ENCODE data around the gene SAMMSON. TPM values are rescaled to one million over a fixed set of nuclear protein-coding genes. Genes with fewer than 3 reads are reported as not detected.

Gene SAMMSON
- total RNA-seq, 1 experiment from 2014 or later = not detected

- Histone ChIP-seq H3K27ac (ENCODE audit: low read depth, low read length, poor library complexity, severe bottlenecking) (no peak overlapping the region), H3K4me3 (ENCODE audit: low read depth, low read length, poor library complexity, severe bottlenecking) (no peak overlapping the region), H3K4me1 (ENCODE audit: insufficient read depth, low read length, poor library complexity, severe bottlenecking) (no peaks in the 10 kb centered on the region), H3K9me3 (ENCODE audit: low read depth, low read length, poor library complexity, severe bottlenecking) (no peaks in the 10 kb centered on the region), H3K36me3 (ENCODE audit: insufficient read depth, low read length, poor library complexity, severe bottlenecking) (no peaks in the 10 kb centered on the region), H3K27me3 (replicated peaks; ENCODE audit: insufficient read depth, low read depth, low read length, poor library complexity) (no peaks in the 10 kb centered on the region)
- ChIA-PET CTCF (no interaction called here), POLR2A (ENCODE audit: low non-redundant PET) (no interaction called here)
- TF ChIP-seq CTCF (conservative IDR thresholded peaks at IDR 0.05; ENCODE audit: low read depth, low read length) = no peak
- TF ChIP-seq EZH2 (IDR thresholded peaks at IDR 0.05; ENCODE audit: borderline replicate concordance, low read depth, low read length, poor library complexity, severe bottlenecking) = no peak
- no peak for DNase-seq (ENCODE audit: low spot score)
- no TSS peak for BruUV-seq (replicated peaks)
- intact Hi-C loops (cut with micrococcal nuclease; ENCODE audit: unreplicated experiment) = no loop called here
These were observed 11.7 kb upstream of the SAMMSON start for GRCh38 chr3:69987833-69988232.

DNA sequence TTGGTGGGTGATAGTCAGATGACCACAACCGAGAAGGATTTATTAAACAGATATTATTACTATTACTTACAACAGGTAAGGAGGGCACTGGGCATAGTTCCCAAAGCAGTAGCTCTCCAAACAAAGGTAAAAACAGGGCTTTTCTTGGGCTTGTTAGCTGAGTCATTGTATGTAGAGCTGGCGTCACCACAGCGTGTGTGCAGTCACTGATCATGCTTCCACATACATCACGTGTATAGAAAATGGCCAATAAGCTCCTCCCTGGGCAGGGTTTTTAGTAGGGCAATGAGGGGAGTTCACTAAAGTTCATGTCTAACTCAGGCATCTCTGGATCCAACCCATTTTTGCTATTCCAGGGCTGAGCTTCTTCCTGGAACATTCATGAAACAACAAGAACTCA lies 5.8 kb upstream of the SAMMSON start:
- no peak for TF ChIP-seq EZH2 (IDR thresholded peaks at IDR 0.05; ENCODE audit: borderline replicate concordance, low read depth, low read length, poor library complexity, severe bottlenecking)
- TF ChIP-seq CTCF (conservative IDR thresholded peaks at IDR 0.05; ENCODE audit: low read depth, low read length) = no peak
- DNase-seq (ENCODE audit: low spot score) = no peak
- intact Hi-C loops (cut with micrococcal nuclease; ENCODE audit: unreplicated experiment) = no loop called here
- ChIA-PET POLR2A (ENCODE audit: low non-redundant PET) (no interaction called here), CTCF (no interaction called here)
- H3K36me3 ChIP-seq (ENCODE audit: insufficient read depth, low read length, poor library complexity, severe bottlenecking) = no peaks in the 10 kb centered on the region
- peaks cover 11% of the 10 kb centered on the region for H3K4me1 ChIP-seq (ENCODE audit: insufficient read depth, low read length, poor library complexity, severe bottlenecking)
- no TSS peak for BruUV-seq (replicated peaks)
- H3K4me3 ChIP-seq (ENCODE audit: low read depth, low read length, poor library complexity, severe bottlenecking) = no peak overlapping the region
- no peaks in the 10 kb centered on the region for H3K9me3 ChIP-seq (ENCODE audit: low read depth, low read length, poor library complexity, severe bottlenecking)
- no peaks in the 10 kb centered on the region for H3K27me3 ChIP-seq (replicated peaks; ENCODE audit: insufficient read depth, low read depth, low read length, poor library complexity)
- H3K27ac ChIP-seq (ENCODE audit: low read depth, low read length, poor library complexity, severe bottlenecking) = no peak overlapping the region

- BruUV-seq (replicated peaks) = no TSS peak
- CTCF ChIA-PET = no interaction called here
- no peaks in the 10 kb centered on the region for H3K36me3 ChIP-seq (ENCODE audit: insufficient read depth, low read length, poor library complexity, severe bottlenecking)
- H3K9me3 ChIP-seq (ENCODE audit: low read depth, low read length, poor library complexity, severe bottlenecking) = no peaks in the 10 kb centered on the region
- TF ChIP-seq CTCF (conservative IDR thresholded peaks at IDR 0.05; ENCODE audit: low read depth, low read length) = no peak
- no peak for TF ChIP-seq EZH2 (IDR thresholded peaks at IDR 0.05; ENCODE audit: borderline replicate concordance, low read depth, low read length, poor library complexity, severe bottlenecking)
- no peaks in the 10 kb centered on the region for H3K27me3 ChIP-seq (replicated peaks; ENCODE audit: insufficient read depth, low read depth, low read length, poor library complexity)
- POLR2A ChIA-PET (ENCODE audit: low non-redundant PET) = no interaction called here
- H3K4me3 ChIP-seq (ENCODE audit: low read depth, low read length, poor library complexity, severe bottlenecking) = no peak overlapping the region
- no peak overlapping the region for H3K27ac ChIP-seq (ENCODE audit: low read depth, low read length, poor library complexity, severe bottlenecking)
- DNase-seq (ENCODE audit: low spot score) = no peak
- peaks cover 11% of the 10 kb centered on the region for H3K4me1 ChIP-seq (ENCODE audit: insufficient read depth, low read length, poor library complexity, severe bottlenecking)
- intact Hi-C loops (cut with micrococcal nuclease; ENCODE audit: unreplicated experiment) = no loop called here
These were observed 4.6 kb upstream of the SAMMSON start for GRCh38 chr3:69994919-69995318.

Measured in A673 (cell line).